ENCODE data around the gene STAT3.

- TF ChIP-seq CTCF (IDR thresholded peaks at IDR 0.05 in 4 of 5, conservative IDR thresholded peaks at IDR 0.05 in 1 of 5): no peak
- no peak for TF ChIP-seq POLR2A (IDR thresholded peaks at IDR 0.05)
Observed at GRCh38 chr17:42268236-42268635, 120.0 kb downstream of the STAT3 start.
